HEK293T (cell line): ENCODE results near the gene ITGB6.

Experiments
- ARNT ChIP-seq: fragments of 450-650 bp; IDR thresholded peaks from 2 replicates; pipeline ENCODE4 v1.6.1; 2017; ENCODE audit warnings: mild to moderate bottlenecking
- BHLHE40 ChIP-seq: fragments of 450-650 bp; IDR thresholded peaks from 2 replicates; pipeline ENCODE4 v1.6.1; 2016; ENCODE audit warnings: mild to moderate bottlenecking, moderate library complexity, borderline replicate concordance
- CTBP1 ChIP-seq: fragments of 450-650 bp; IDR thresholded peaks from 2 replicates; pipeline ENCODE4 v1.6.1; 2016; ENCODE audit warnings: borderline replicate concordance
- ELF4 ChIP-seq: fragments of 450-650 bp; IDR thresholded peaks from 2 replicates; pipeline ENCODE4 v1.6.1; 2017; ENCODE audit warnings: antibody characterized with exemption
- FOXA1 ChIP-seq: fragments of 450-650 bp; IDR thresholded peaks from 2 replicates; pipeline ENCODE4 v1.6.1; 2016; ENCODE audit warnings: mild to moderate bottlenecking
- FOXK2 ChIP-seq: fragments of 450-650 bp; IDR thresholded peaks from 2 replicates; pipeline ENCODE4 v1.6.1; 2016; ENCODE audit warnings: mild to moderate bottlenecking
- FOXM1 ChIP-seq: fragments of 450-650 bp; IDR thresholded peaks from 2 replicates; pipeline ENCODE4 v1.6.1; 2017; ENCODE audit warnings: mild to moderate bottlenecking, borderline replicate concordance
- HDGF ChIP-seq: fragments of 450-650 bp; IDR thresholded peaks from 2 replicates; pipeline ENCODE4 v1.6.1; 2017; ENCODE audit warnings: antibody characterized with exemption, borderline replicate concordance
- PKNOX1 ChIP-seq: fragments of 450-650 bp; IDR thresholded peaks from 2 replicates; pipeline ENCODE4 v1.6.1; 2016
- SP1 ChIP-seq: fragments of 450-650 bp; IDR thresholded peaks from 2 replicates; pipeline ENCODE4 v1.6.1; 2017
- SUZ12 ChIP-seq: fragments of 450-650 bp; IDR thresholded peaks from 2 replicates; pipeline ENCODE4 v1.6.1; 2016; ENCODE audit warnings: mild to moderate bottlenecking
- TARDBP ChIP-seq: fragments of 450-650 bp; IDR thresholded peaks from 2 replicates; pipeline ENCODE4 v1.6.1; 2016
- ZNF384 ChIP-seq: fragments of 450-650 bp; IDR thresholded peaks from 2 replicates; pipeline ENCODE4 v1.6.1; 2016

- TF ChIP-seq SP1, result no peak
- no peak for TF ChIP-seq ZNF384
- no peak for TF ChIP-seq FOXK2
- no peak for TF ChIP-seq FOXM1
- TF ChIP-seq HDGF, result no peak
- TF ChIP-seq SUZ12, result no peak
- TF ChIP-seq BHLHE40, result no peak
- no peak for TF ChIP-seq CTBP1
- no peak for TF ChIP-seq TARDBP
- no peak for TF ChIP-seq PKNOX1
- no peak for TF ChIP-seq FOXA1
- TF ChIP-seq ARNT, result no peak
- no peak for TF ChIP-seq ELF4
Measured at GRCh38 chr2:160203007-160203406, 2.9 kb upstream of the ITGB6 start.
